Right atrium auricular region (tissue), 2 donors: ENCODE measurements around the gene FOXO3. TPM values are rescaled to one million over a fixed set of nuclear protein-coding genes. Genes with fewer than 3 reads are reported as not detected.

Experiments
- DNase-seq: peaks from one replicate; pipeline ENCODE4 v3.0.0-alpha.2; 2019; ENCODE audit warnings: low spot score
- H3K27ac ChIP-seq, 2 donors: fragments of 200-600 bp; sonication (generic); 1 replicate in 1 of 2; 2 replicates in 1 of 2; pipeline ENCODE4 v1.5.1; 2016 to 2019
- H3K27me3 ChIP-seq, 2 donors: fragments of 200-600 bp; sonication (generic); one replicate each; pipeline versions ENCODE4 v1.5.1 to v1.6.0; 2017 to 2019
- H3K36me3 ChIP-seq: fragments of 200-600 bp; sonication (generic); one replicate; pipeline ENCODE4 v1.5.1; 2016
- H3K4me1 ChIP-seq, 2 donors: fragments of 200-600 bp; sonication (generic); one replicate each; pipeline versions ENCODE4 v1.5.1 to v1.6.0; 2017 to 2019
- H3K4me3 ChIP-seq, 2 donors: fragments of 200-600 bp; sonication (generic); 1 replicate in 1 of 2; 2 replicates in 1 of 2; pipeline ENCODE4 v1.5.1; 2017 to 2019; ENCODE audit warnings: mild to moderate bottlenecking in 1 of 2, moderate library complexity in 1 of 2
- H3K9me3 ChIP-seq, 2 donors: fragments of 200-600 bp; sonication (generic); one replicate each; pipeline ENCODE4 v1.5.1; 2019
- CTCF ChIP-seq, 2 donors: fragments of 200-600 bp; sonication (generic); IDR thresholded peaks; one replicate each; pipeline ENCODE4 v1.5.1; 2019; ENCODE audit warnings: antibody characterized with exemption in 2 of 2
- total RNA-seq, 2 donors: library from RNA; depleted of rRNA; stranded (reverse); fragments of >200 nt; gene quantifications; one replicate each; pipeline ENCODE4 v1.1.0, GENCODE V29; 2016

The FOXO3 gene
- total RNA-seq, 2 donors from 2014 or later: 54.5 to 60.9 TPM

GRCh38 chr6:108580646-108581045 is 19.9 kb downstream of the FOXO3 start:
- Histone ChIP-seq H3K4me3 (no peak overlapping the region), H3K27ac (peak overlapping the region; percentile 80 to 84), H3K36me3 (no peaks in the 10 kb centered on the region), H3K4me1 (peaks cover 0 to 97% of the 10 kb centered on the region in 2 donors), H3K27me3 (no peaks in the 10 kb centered on the region), H3K9me3 (no peaks in the 10 kb centered on the region)
- no peak for TF ChIP-seq CTCF (IDR thresholded peaks at IDR 0.05)
- no peak for DNase-seq

- no peak for DNase-seq
- H3K4me3 ChIP-seq: no peak overlapping the region
- H3K27me3 ChIP-seq: no peaks in the 10 kb centered on the region
- no peaks in the 10 kb centered on the region for H3K9me3 ChIP-seq
- peak overlapping the region; percentile 80 to 84 for H3K27ac ChIP-seq
- peaks cover 0 to 97% of the 10 kb centered on the region in 2 donors for H3K4me1 ChIP-seq
- TF ChIP-seq CTCF (IDR thresholded peaks at IDR 0.05): no peak
- H3K36me3 ChIP-seq: no peaks in the 10 kb centered on the region
Observed at GRCh38 chr6:108581237-108581931, 20.7 kb downstream of the FOXO3 start.

- TF ChIP-seq CTCF (IDR thresholded peaks at IDR 0.05): no peak
- no peak overlapping the region for H3K4me3 ChIP-seq
- no peak for DNase-seq
Observed at GRCh38 chr6:108581932-108582475, 21.3 kb downstream of the FOXO3 start.

GRCh38 chr6:108582618-108583017 is 21.9 kb downstream of the FOXO3 start:
- no peak overlapping the region for H3K4me3 ChIP-seq
- TF ChIP-seq CTCF (IDR thresholded peaks at IDR 0.05): no peak
- H3K27ac ChIP-seq: peak overlapping the region; percentile 80 to 84
- no peaks in the 10 kb centered on the region for H3K36me3 ChIP-seq
- no peaks in the 10 kb centered on the region for H3K27me3 ChIP-seq
- H3K4me1 ChIP-seq: peaks cover 0 to 97% of the 10 kb centered on the region in 2 donors
- H3K9me3 ChIP-seq: no peaks in the 10 kb centered on the region
- DNase-seq: no peak

More at GRCh38 chr6:108581932-108582475, 21.3 kb downstream of the FOXO3 start:
- Histone ChIP-seq H3K9me3 (no peaks in the 10 kb centered on the region), H3K27ac (peak overlapping the region; percentile 80 to 84), H3K27me3 (no peaks in the 10 kb centered on the region), H3K4me1 (peaks cover 0 to 97% of the 10 kb centered on the region in 2 donors), H3K36me3 (no peaks in the 10 kb centered on the region)

GRCh38 chr6:108584323-108584722 is 23.6 kb downstream of the FOXO3 start:
- H3K27me3 ChIP-seq: no peaks in the 10 kb centered on the region
- peaks cover 0 to 98% of the 10 kb centered on the region in 2 donors for H3K4me1 ChIP-seq
- no peaks in the 10 kb centered on the region for H3K9me3 ChIP-seq
- H3K27ac ChIP-seq: peak overlapping the region; percentile 18 to 80
- DNase-seq: no peak
- no peaks in the 10 kb centered on the region for H3K36me3 ChIP-seq
- H3K4me3 ChIP-seq: no peak overlapping the region
- TF ChIP-seq CTCF (IDR thresholded peaks at IDR 0.05): no peak
